GM13977 (cell line): ENCODE data around the gene SOD3.

Experiments used
- DNase-seq: peaks from one replicate; pipeline ENCODE4 v3.0.0; 2012; ENCODE audit warnings: low spot score
- CTCF ChIP-seq: IDR thresholded peaks from 2 replicates; pipeline ENCODE4 v1.5.1; 2012; ENCODE audit warnings: mild to moderate bottlenecking, control low read depth; ENCODE audit not compliant: insufficient read depth; ENCODE audit errors: extremely low read depth, missing control alignments
- in situ Hi-C: fragments of 300-500 bp; cut with MboI; formaldehyde crosslinking; loops from one replicate; pipeline ENCODE4 v1.12.0; 2022; ENCODE audit warnings: low sequenced_read_pairs, low pct_unique_long_range_greater_than_20kb, mixed read lengths, inconsistent platforms; ENCODE audit not compliant: unreplicated experiment

Gene SOD3

GRCh38 chr4:24835696-24836095 lies 40.3 kb downstream of the SOD3 start:
- in situ Hi-C loops: no loop called here
- TF ChIP-seq CTCF: no peak
- no peak for DNase-seq

- in situ Hi-C loops: no loop called here
- no peak for TF ChIP-seq CTCF
- no peak for DNase-seq
Observed at GRCh38 chr4:24836661-24837242, 41.4 kb downstream of the SOD3 start.

GRCh38 chr4:24837336-24837735 lies 42.0 kb downstream of the SOD3 start:
- DNase-seq: no peak
- in situ Hi-C loops: no loop called here
- TF ChIP-seq CTCF: no peak

GRCh38 chr4:24837781-24838180 lies 42.4 kb downstream of the SOD3 start:
- in situ Hi-C loops: no loop called here
- no peak for TF ChIP-seq CTCF
- DNase-seq: no peak

- in situ Hi-C loops: no loop called here
- no peak for TF ChIP-seq CTCF
Observed at GRCh38 chr4:24840362-24840761, 45.0 kb downstream of the SOD3 start.

GRCh38 chr4:24840826-24841543 lies 45.6 kb downstream of the SOD3 start:
- in situ Hi-C loops: no loop called here
- no peak for TF ChIP-seq CTCF
- DNase-seq: no peak

More at GRCh38 chr4:24840362-24840761, 45.0 kb downstream of the SOD3 start:
- DNase-seq: no peak
